ENCODE measurements around the gene LRP5.

- no peak for TF ChIP-seq CTCF (IDR thresholded peaks at IDR 0.05; ENCODE audit: insufficient read depth, low read depth, low read length)
- no peak for TF ChIP-seq EZH2 (IDR thresholded peaks at IDR 0.05; ENCODE audit: insufficient read depth, low read length)
Observed at GRCh38 chr11:68386331-68386978, 74.1 kb downstream of the LRP5 start.

Data from astrocyte (in vitro differentiated cells and primary cell).